ENCODE data around the gene PRKAR1B.

DNA sequence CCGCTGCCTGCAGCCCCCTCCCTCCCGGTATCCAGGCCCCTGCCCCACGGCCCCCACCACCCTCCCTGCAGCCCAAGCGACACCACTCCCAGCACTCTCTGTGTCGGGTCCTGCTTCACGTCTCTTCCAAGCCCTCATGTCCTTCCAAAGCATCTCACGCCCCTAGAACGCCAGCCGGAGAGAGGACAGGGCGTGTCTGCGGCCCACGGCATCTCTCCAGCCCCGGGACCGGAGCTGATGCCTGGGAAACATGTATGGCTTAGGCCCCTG lies 156.3 kb downstream of the PRKAR1B start:
- no peak for TF ChIP-seq POLR2A (IDR thresholded peaks at IDR 0.05)
- no peak for TF ChIP-seq CTCF (IDR thresholded peaks at IDR 0.05)
